OCI-LY7 (cell line): ENCODE measurements around the gene LDLRAD4. TPM values are rescaled to one million over a fixed set of nuclear protein-coding genes. Genes with fewer than 3 reads are reported as not detected.

ENCODE experiments used
- BruUV-seq: library from RNA; stranded (reverse); fragments of 400-500 nt; replicated peaks from 2 replicates; lab custom pipeline; 2021; lab: Mats Ljungman, UMichigan
- CTCF ChIA-PET: fragments of 300-600 bp; sonication (Branson Sonifier 250); formaldehyde crosslinking; loops from one replicate; lab custom pipeline; 2022; ENCODE audit warnings: antibody characterized with exemption; ENCODE audit not compliant: unreplicated experiment; lab: Charles Lee
- POLR2A ChIA-PET: fragments of 300-600 bp; sonication (Branson Sonifier 250); formaldehyde crosslinking; loops from one replicate; lab custom pipeline; 2022; ENCODE audit warnings: antibody characterized with exemption; lab: Charles Lee
- DNase-seq: peaks from one replicate; pipeline ENCODE4 v3.0.0-alpha.2; 2015; ENCODE audit warnings: low spot score
- H2AFZ ChIP-seq: fragments of 200-600 bp; sonication (generic), shearing (Covaris generic); 2 replicates; pipeline ENCODE4 v1.6.1; 2014; ENCODE audit warnings: mild to moderate bottlenecking, antibody characterized with exemption, low read length, moderate library complexity
- H3K27ac ChIP-seq: fragments of 200-600 bp; sonication (generic); 2 replicates; pipeline ENCODE4 v1.5.1; 2014; ENCODE audit warnings: mixed run types, low read depth, mild to moderate bottlenecking, moderate library complexity, low read length, inconsistent platforms; ENCODE audit not compliant: poor library complexity, severe bottlenecking
- H3K36me3 ChIP-seq: fragments of 200-600 bp; sonication (generic); 2 replicates; pipeline ENCODE4 v1.6.1; 2014; ENCODE audit warnings: mild to moderate bottlenecking, antibody characterized with exemption, low read length, moderate library complexity, mixed read lengths; ENCODE audit not compliant: insufficient read depth
- H3K4me1 ChIP-seq: fragments of 200-600 bp; sonication (generic); 2 replicates; pipeline ENCODE4 v1.5.1; 2014; ENCODE audit warnings: mild to moderate bottlenecking, low read length; ENCODE audit not compliant: insufficient read depth, poor library complexity, severe bottlenecking
- H3K4me2 ChIP-seq: fragments of 200-600 bp; sonication (generic); 2 replicates; pipeline ENCODE4 v1.6.1; 2014; ENCODE audit warnings: mild to moderate bottlenecking, low read length
- H3K4me3 ChIP-seq: fragments of 200-600 bp; sonication (generic); 2 replicates; pipeline ENCODE4 v1.5.1; 2014; ENCODE audit warnings: mild to moderate bottlenecking, low read depth, low read length; ENCODE audit not compliant: poor library complexity, severe bottlenecking
- H3K79me2 ChIP-seq: fragments of 200-600 bp; sonication (generic); 2 replicates; pipeline ENCODE4 v1.6.1; 2016; ENCODE audit warnings: low read depth, mild to moderate bottlenecking, low read length, moderate library complexity, mixed read lengths; ENCODE audit not compliant: insufficient read depth
- H3K9me2 ChIP-seq: fragments of 200-600 bp; sonication (generic); 2 replicates; pipeline ENCODE4 v1.6.1; 2016; ENCODE audit warnings: mild to moderate bottlenecking, low read length, mixed read lengths; ENCODE audit not compliant: insufficient read depth
- H3K9me3 ChIP-seq: fragments of 200-600 bp; sonication (generic); 2 replicates; pipeline ENCODE4 v1.6.1; 2014; ENCODE audit warnings: mild to moderate bottlenecking, mixed run types, low read length, mixed read lengths
- H4K20me1 ChIP-seq: fragments of 200-600 bp; sonication (generic); 2 replicates; pipeline ENCODE4 v1.6.1; 2014; ENCODE audit warnings: mild to moderate bottlenecking, antibody characterized with exemption, low read length, moderate library complexity, mixed read lengths; ENCODE audit not compliant: insufficient read depth
- EZH2phosphoT487 ChIP-seq: fragments of 200-600 bp; sonication (generic); IDR thresholded peaks from 2 replicates; pipeline ENCODE4 v1.6.1; 2018; ENCODE audit warnings: low read depth, borderline replicate concordance, mild to moderate bottlenecking, mixed run types, antibody characterized with exemption, low read length, moderate library complexity, mixed read lengths
- intact Hi-C: fragments of 100-400 bp; cut with micrococcal nuclease; formaldehyde crosslinking; loops from one replicate; pipeline ENCODE4 v1.10.0; 2022; ENCODE audit not compliant: unreplicated experiment
- total RNA-seq, 2 experiments: library from RNA; depleted of rRNA in 1 of 2; stranded (reverse); fragments of >200 nt in 1 of 2; shearing (Covaris generic) in 1 of 2; gene quantifications; 2 replicates each; pipeline ENCODE4 v1.2.3, GENCODE V29; 2014 to 2022
- TF ChIP-seq, protein P1 (sequence below): fragments of 200-600 bp; sonication (generic); conservative IDR thresholded peaks from 2 replicates; pipeline ENCODE4 v1.5.1; 2014; ENCODE audit warnings: mild to moderate bottlenecking, antibody characterized with exemption, low read length, moderate library complexity, mixed read lengths

LDLRAD4 gene
- total RNA-seq, 2 experiments from 2014 or later: 26.2 to 43.8 TPM

DNA sequence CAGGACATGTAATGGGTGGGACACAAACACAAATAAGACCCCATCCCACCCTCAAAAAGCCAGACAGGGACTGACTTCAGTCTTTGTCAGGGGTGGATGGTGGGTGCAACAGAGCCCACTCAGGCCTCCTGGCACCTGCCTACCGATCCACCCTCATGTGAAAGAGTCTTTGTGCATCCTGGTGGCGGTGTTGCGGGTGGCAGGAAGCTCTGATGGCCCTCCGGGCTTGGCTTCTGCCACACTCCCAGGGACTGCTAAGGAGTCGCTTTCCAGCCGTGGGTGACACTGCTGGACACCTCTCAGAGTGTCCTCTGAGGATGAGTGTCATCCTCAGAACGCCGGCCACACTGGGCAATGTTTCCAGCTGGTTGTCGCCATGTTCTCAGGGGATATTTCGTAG, 92.6 kb downstream of the LDLRAD4 start:
- H3K9me2 ChIP-seq: no peaks in the 10 kb centered on the region

GRCh38 chr18:13312515-13312914, 94.0 kb downstream of the LDLRAD4 start:
- POLR2A ChIA-PET: no interaction called here
- intact Hi-C loops: no loop called here
- no peaks in the 10 kb centered on the region for H3K36me3 ChIP-seq
- H3K9me3 ChIP-seq: 0 out of 2 replicates have a peak, but pooled peaks cover 8% of the 10 kb centered on the region
- no peak overlapping the region for H2AFZ ChIP-seq
- no TSS peak for BruUV-seq
- TF ChIP-seq, protein P1, sequence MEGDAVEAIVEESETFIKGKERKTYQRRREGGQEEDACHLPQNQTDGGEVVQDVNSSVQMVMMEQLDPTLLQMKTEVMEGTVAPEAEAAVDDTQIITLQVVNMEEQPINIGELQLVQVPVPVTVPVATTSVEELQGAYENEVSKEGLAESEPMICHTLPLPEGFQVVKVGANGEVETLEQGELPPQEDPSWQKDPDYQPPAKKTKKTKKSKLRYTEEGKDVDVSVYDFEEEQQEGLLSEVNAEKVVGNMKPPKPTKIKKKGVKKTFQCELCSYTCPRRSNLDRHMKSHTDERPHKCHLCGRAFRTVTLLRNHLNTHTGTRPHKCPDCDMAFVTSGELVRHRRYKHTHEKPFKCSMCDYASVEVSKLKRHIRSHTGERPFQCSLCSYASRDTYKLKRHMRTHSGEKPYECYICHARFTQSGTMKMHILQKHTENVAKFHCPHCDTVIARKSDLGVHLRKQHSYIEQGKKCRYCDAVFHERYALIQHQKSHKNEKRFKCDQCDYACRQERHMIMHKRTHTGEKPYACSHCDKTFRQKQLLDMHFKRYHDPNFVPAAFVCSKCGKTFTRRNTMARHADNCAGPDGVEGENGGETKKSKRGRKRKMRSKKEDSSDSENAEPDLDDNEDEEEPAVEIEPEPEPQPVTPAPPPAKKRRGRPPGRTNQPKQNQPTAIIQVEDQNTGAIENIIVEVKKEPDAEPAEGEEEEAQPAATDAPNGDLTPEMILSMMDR: no peak
- no peak for TF ChIP-seq EZH2phosphoT487
- CTCF ChIA-PET: no interaction called here
- no peak overlapping the region for H3K4me3 ChIP-seq
- no peak overlapping the region for H3K27ac ChIP-seq
- no peaks in the 10 kb centered on the region for H3K79me2 ChIP-seq
- no peaks in the 10 kb centered on the region for H3K4me1 ChIP-seq
- no peak overlapping the region for H3K4me2 ChIP-seq
- H4K20me1 ChIP-seq: no peaks in the 10 kb centered on the region
- H3K9me2 ChIP-seq: no peaks in the 10 kb centered on the region
- DNase-seq: no peak

More for the DNA sequence above, 92.6 kb downstream of the LDLRAD4 start:
- Histone ChIP-seq H3K4me1 (no peaks in the 10 kb centered on the region), H2AFZ (no peak overlapping the region), H3K36me3 (no peaks in the 10 kb centered on the region), H3K4me2 (no peak overlapping the region), H3K27ac (no peak overlapping the region), H3K9me3 (0 out of 2 replicates have a peak, but pooled peaks cover 8% of the 10 kb centered on the region), H4K20me1 (no peaks in the 10 kb centered on the region), H3K4me3 (no peak overlapping the region), H3K79me2 (no peaks in the 10 kb centered on the region)
- POLR2A ChIA-PET: interaction anchor here (0.6 kb wide), 1 partner anchor 76 kb away, joined by 3 read pairs; no protein-coding TSS in a partner anchor
- TF ChIP-seq EZH2phosphoT487: no peak
- TF ChIP-seq, protein P1: no peak
- no peak for DNase-seq
- BruUV-seq: no TSS peak
- intact Hi-C loops: no loop called here
- CTCF ChIA-PET: no interaction called here

DNA sequence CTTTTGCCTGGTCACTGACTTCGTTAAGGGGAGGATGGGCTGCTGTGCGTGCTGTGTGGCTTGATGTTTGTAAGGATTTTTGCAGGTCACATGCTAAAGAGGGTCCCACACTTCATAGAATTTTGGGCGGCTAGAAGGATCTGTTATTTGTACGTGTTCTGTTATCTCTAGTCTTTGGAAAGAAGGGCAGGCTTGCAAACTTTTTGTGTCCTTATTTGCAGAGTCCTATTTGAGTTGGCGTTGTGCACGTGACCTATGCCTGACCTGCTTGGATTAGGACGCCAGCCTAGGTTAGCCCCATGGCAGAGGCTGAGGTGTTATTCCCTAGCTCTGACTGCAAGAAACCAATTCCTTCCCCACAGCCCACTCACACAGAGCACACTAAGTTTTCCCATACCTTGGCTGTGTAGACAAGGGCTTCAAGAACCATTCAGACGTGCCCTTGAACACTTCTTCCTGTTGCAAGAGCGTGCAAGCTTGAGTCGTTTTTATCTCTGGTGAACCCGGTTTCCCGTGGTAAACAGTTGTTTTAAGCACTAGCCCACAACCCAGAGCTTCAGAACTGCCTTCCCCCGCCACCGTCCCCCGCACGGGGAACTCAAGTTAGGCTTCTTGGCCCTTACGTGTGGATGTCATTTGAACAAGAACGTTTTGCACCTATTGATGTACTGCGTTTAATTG, 94.6 kb downstream of the LDLRAD4 start:
- CTCF ChIA-PET: no interaction called here
- Histone ChIP-seq H3K27ac (no peak overlapping the region), H4K20me1 (no peaks in the 10 kb centered on the region), H3K36me3 (no peaks in the 10 kb centered on the region), H3K9me2 (no peaks in the 10 kb centered on the region), H3K79me2 (no peaks in the 10 kb centered on the region), H3K4me3 (no peak overlapping the region), H3K9me3 (0 out of 2 replicates have a peak, but pooled peaks cover 8% of the 10 kb centered on the region), H3K4me2 (no peak overlapping the region), H2AFZ (no peak overlapping the region), H3K4me1 (no peaks in the 10 kb centered on the region)
- no peak for TF ChIP-seq EZH2phosphoT487
- TF ChIP-seq, protein P1: no peak
- DNase-seq: no peak
- POLR2A ChIA-PET: no interaction called here
- BruUV-seq: no TSS peak
- intact Hi-C loops: no loop called here
